NAMALWA (cell line): ENCODE measurements around the gene CYB5D1.

Source experiments
- DNase-seq: peaks from one replicate; pipeline ENCODE4 v3.0.0-alpha.2; 2015; ENCODE audit warnings: low spot score

CYB5D1 gene

GRCh38 chr17:7833795-7834541 is 23.8 kb upstream of the CYB5D1 start, which contains the start of gene KDM6B:
Gene KDM6B, plus strand, starts transcription at chr17:7834217. Its CDS starts 11,338 bp downstream, at chr17:7845555.
- peak; percentile 76 for DNase-seq

- no peak for DNase-seq
Measured at GRCh38 chr17:7834542-7834956, 23.3 kb upstream of the CYB5D1 start.

- peak; percentile 92 for DNase-seq
Measured at GRCh38 chr17:7834957-7835813, 22.6 kb upstream of the CYB5D1 start.

GRCh38 chr17:7835814-7836595 is 21.8 kb upstream of the CYB5D1 start:
- DNase-seq: no peak

GRCh38 chr17:7836596-7837407 is 21.0 kb upstream of the CYB5D1 start:
- DNase-seq: peak; percentile 86

- peak; percentile 69 for DNase-seq
Measured at GRCh38 chr17:7837408-7838088, 20.3 kb upstream of the CYB5D1 start.

GRCh38 chr17:7838090-7839075 is 19.4 kb upstream of the CYB5D1 start:
- DNase-seq: peak; percentile 65

GRCh38 chr17:7839190-7839875 is 18.5 kb upstream of the CYB5D1 start:
- DNase-seq: no peak

GRCh38 chr17:7839876-7840261 is 17.9 kb upstream of the CYB5D1 start:
- peak; percentile 66 for DNase-seq

- DNase-seq: no peak
Measured at GRCh38 chr17:7840441-7840840, 17.4 kb upstream of the CYB5D1 start.

GRCh38 chr17:7840875-7841274 is 16.9 kb upstream of the CYB5D1 start:
- DNase-seq: peak; percentile 25

- DNase-seq: peak; percentile 78
Measured at GRCh38 chr17:7841396-7841914, 16.3 kb upstream of the CYB5D1 start.

GRCh38 chr17:7841915-7842379 is 15.9 kb upstream of the CYB5D1 start:
- peak; percentile 83 for DNase-seq

GRCh38 chr17:7842380-7843256 is 15.2 kb upstream of the CYB5D1 start:
- DNase-seq: peak; percentile 77

- DNase-seq: no peak
Measured at GRCh38 chr17:7843257-7843535, 14.6 kb upstream of the CYB5D1 start.

- DNase-seq: peak; percentile 83
Measured at GRCh38 chr17:7843536-7844291, 14.1 kb upstream of the CYB5D1 start.
